Fibroblast of lung (primary cell): ENCODE data around the gene HOXA9. TPM values are rescaled to one million over a fixed set of nuclear protein-coding genes. Genes with fewer than 3 reads are reported as not detected.

Experiments
- DNase-seq, 2 donors: peaks; one replicate each; pipeline versions ENCODE4 v3.0.0 to v3.0.0-alpha.2; 2010; ENCODE audit warnings: low read depth in 2 of 2
- H2AFZ ChIP-seq: 2 replicates; pipeline ENCODE4 v1.5.1; 2012; ENCODE audit warnings: low read length, control low read depth, inconsistent platforms
- H3K27ac ChIP-seq: 2 replicates; pipeline ENCODE4 v1.5.1; 2011; ENCODE audit warnings: low read length, control low read depth; ENCODE audit not compliant: insufficient read depth
- H3K27me3 ChIP-seq: 2 replicates; pipeline ENCODE4 v1.5.1; 2011; ENCODE audit warnings: mild to moderate bottlenecking, low read length; ENCODE audit not compliant: control insufficient read depth, insufficient read depth
- H3K36me3 ChIP-seq: 2 replicates; pipeline ENCODE4 v1.5.1; 2011; ENCODE audit warnings: low read length; ENCODE audit not compliant: control insufficient read depth, insufficient read depth
- H3K4me1 ChIP-seq: 2 replicates; pipeline ENCODE4 v1.5.1; 2011; ENCODE audit warnings: low read length; ENCODE audit not compliant: control insufficient read depth, insufficient read depth; ENCODE audit errors: extremely low read depth
- H3K4me2 ChIP-seq: 2 replicates; pipeline ENCODE4 v1.5.1; 2011; ENCODE audit warnings: low read length, control low read depth; ENCODE audit not compliant: insufficient read depth; ENCODE audit errors: extremely low read depth
- H3K4me3 ChIP-seq, 4 experiments: fragments of 200-600 bp in 1 of 4; sonication (generic) in 1 of 4; replicated peaks in 1 of 4; 2 replicates each; pipeline ENCODE4 v1.5.1; 2011 to 2016; ENCODE audit warnings: low read length in 4 of 4, low read depth in 3 of 4, mild to moderate bottlenecking in 3 of 4, control low read depth in 2 of 4, inconsistent platforms in 1 of 4, mixed read lengths in 1 of 4; ENCODE audit not compliant: insufficient read depth in 1 of 4; ENCODE audit errors: control extremely low read depth in 1 of 4
- H3K79me2 ChIP-seq: 2 replicates; pipeline ENCODE4 v1.5.1; 2012; ENCODE audit warnings: mild to moderate bottlenecking, low read length, inconsistent platforms; ENCODE audit not compliant: control insufficient read depth, insufficient read depth
- H3K9ac ChIP-seq: 2 replicates; pipeline ENCODE4 v1.5.1; 2011; ENCODE audit warnings: mild to moderate bottlenecking, low read length, control low read depth; ENCODE audit not compliant: insufficient read depth
- H3K9me3 ChIP-seq: 2 replicates; pipeline ENCODE4 v1.5.1; 2012; ENCODE audit warnings: low read depth, low read length; ENCODE audit not compliant: control insufficient read depth, insufficient read depth
- H4K20me1 ChIP-seq: 2 replicates; pipeline ENCODE4 v1.5.1; 2011; ENCODE audit warnings: low read length; ENCODE audit not compliant: control insufficient read depth, insufficient read depth; ENCODE audit errors: extremely low read depth
- EZH2 ChIP-seq: IDR thresholded peaks from 2 replicates; pipeline ENCODE4 v1.5.1; 2012; ENCODE audit warnings: low read length, control low read depth, mild to moderate bottlenecking; ENCODE audit errors: missing control alignments
- polyA plus RNA-seq, 2 donors: library from polyadenylated mRNA; depleted of rRNA in 1 of 2; stranded (reverse) in 1 of 2; unstranded in 1 of 2; fragments of >200 nt; gene quantifications; 2 replicates each; pipeline ENCODE4 v1.2.1, GENCODE V29; 2011 to 2012; ENCODE audit warnings: missing spikeins in 1 of 2
- total RNA-seq: library from RNA; depleted of rRNA; stranded (reverse); fragments of >200 nt; gene quantifications from 2 replicates; pipeline ENCODE4 v1.2.1, GENCODE V29; 2014
- TF ChIP-seq, protein P1 (sequence below), 2 donors: IDR thresholded peaks in 1 of 2; conservative IDR thresholded peaks in 1 of 2; 1 replicate in 1 of 2; 2 replicates in 1 of 2; pipeline ENCODE4 v1.5.1; 2011 to 2012; ENCODE audit warnings: low read length in 2 of 2, control low read depth in 1 of 2, inconsistent platforms in 1 of 2, low read depth in 1 of 2, mild to moderate bottlenecking in 1 of 2

The HOXA9 gene
- total and polyA plus RNA-seq, 2 donors (not counting 1 experiment from before 2014, with no cell fraction given), result 0.08 TPM; not detected in 1

DNA sequence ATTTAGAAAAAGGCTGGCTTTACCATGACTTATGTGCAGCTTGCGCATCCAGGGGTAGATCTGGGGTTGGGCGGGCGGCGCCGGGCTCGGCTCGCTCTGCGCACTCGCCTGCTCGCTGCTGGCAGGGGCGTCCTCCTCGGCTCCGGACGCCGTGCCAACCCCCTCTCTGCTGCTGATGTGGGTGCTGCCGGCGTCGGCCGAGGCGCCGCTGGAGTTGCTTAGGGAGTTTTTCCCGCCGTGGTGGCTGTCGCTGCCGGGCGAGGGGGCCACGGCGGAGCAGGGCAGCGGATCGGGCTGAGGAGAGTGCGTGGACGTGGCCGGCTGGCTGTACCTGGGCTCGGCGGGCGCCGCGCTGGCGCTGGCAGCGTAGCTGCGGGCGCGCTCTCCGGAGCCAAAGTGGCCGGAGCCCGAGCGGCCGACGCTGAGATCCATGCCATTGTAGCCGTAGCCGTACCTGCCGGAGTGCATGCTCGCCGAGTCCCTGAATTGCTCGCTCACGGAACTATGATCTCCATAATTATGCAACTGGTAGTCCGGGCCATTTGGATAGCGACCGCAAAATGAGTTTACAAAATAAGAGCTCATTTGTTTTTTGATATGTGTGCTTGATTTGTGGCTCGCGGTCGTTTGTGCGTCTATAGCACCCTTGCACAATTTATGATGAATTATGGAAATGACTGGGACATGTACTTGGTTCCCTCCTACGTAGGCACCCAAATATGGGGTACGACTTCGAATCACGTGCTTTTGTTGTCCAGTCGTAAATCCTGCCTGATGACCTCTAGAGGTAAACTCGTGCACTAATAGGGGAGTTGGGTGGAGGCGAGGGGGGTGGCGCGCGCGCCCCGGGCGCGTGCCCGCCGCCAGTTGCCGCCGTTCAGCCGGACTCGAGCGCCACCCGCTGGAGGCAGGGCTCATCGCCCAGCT is 22.1 kb downstream of the HOXA9 start, which contains the start of gene HOXA5:
Gene HOXA5, minus strand, starts transcription at position 659 of the 927 bp plus-strand sequence. Its CDS starts 74 bp downstream, at position 585.
- TF ChIP-seq, protein P1, sequence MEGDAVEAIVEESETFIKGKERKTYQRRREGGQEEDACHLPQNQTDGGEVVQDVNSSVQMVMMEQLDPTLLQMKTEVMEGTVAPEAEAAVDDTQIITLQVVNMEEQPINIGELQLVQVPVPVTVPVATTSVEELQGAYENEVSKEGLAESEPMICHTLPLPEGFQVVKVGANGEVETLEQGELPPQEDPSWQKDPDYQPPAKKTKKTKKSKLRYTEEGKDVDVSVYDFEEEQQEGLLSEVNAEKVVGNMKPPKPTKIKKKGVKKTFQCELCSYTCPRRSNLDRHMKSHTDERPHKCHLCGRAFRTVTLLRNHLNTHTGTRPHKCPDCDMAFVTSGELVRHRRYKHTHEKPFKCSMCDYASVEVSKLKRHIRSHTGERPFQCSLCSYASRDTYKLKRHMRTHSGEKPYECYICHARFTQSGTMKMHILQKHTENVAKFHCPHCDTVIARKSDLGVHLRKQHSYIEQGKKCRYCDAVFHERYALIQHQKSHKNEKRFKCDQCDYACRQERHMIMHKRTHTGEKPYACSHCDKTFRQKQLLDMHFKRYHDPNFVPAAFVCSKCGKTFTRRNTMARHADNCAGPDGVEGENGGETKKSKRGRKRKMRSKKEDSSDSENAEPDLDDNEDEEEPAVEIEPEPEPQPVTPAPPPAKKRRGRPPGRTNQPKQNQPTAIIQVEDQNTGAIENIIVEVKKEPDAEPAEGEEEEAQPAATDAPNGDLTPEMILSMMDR (conservative IDR thresholded peaks at IDR 0.05 in 1 of 2, IDR thresholded peaks at IDR 0.05 in 1 of 2; ENCODE audit: low read depth in 1 of 2, low read length in 2 of 2), result peak; percentile 70 to 92
- no peak for TF ChIP-seq EZH2
- DNase-seq, result peak; percentile 91 to 100
- Histone ChIP-seq H4K20me1 (no peaks in the 10 kb centered on the region), H3K4me3 (peak within 1 kb of the TSS; percentile 89 to 99 (median 94)), H3K9me3 (no peaks in the 10 kb centered on the region), H3K9ac (peak within 1 kb of the TSS; percentile 98), H3K36me3 (peaks cover 2% of the 10 kb centered on the region), H3K27me3 (no peaks in the 10 kb centered on the region), H2AFZ (peak within 1 kb of the TSS; percentile 2), H3K27ac (peak within 1 kb of the TSS; percentile 98), H3K79me2 (peaks cover 89% of the 10 kb centered on the region), H3K4me1 (peaks cover 21% of the 10 kb centered on the region), H3K4me2 (peak within 1 kb of the TSS; percentile 99)

DNA sequence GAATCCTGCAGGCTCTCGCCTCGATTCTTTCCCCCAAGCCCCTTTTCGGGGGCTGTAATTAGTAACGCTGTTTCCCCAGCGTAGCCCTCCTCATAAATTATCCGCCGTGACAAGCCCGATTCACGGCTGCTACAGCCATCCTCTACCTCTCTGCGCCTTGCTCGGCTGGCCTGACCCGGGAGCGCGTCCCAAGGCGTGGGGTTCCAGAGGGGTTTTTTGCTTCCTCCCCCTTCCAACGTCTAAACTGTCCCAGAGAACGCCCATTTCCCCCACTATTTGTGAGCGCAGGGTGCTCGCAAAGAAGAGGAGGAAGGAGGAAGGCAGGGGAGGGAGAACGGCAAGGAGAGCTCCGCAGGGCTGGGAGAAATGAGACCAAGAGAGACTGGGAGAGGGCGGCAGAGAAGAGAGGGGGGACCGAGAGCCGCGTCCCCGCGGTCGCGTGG is 22.7 kb downstream of the HOXA9 start:
- peak overlapping the region; percentile 98 for H3K9ac ChIP-seq
- H3K27me3 ChIP-seq, result no peaks in the 10 kb centered on the region
- no peak for DNase-seq
- peaks cover 18% of the 10 kb centered on the region for H3K4me1 ChIP-seq
- no peaks in the 10 kb centered on the region for H4K20me1 ChIP-seq
- H3K4me3 ChIP-seq, result peak overlapping the region; percentile 89 to 99 (median 94)
- peak overlapping the region; percentile 98 for H3K27ac ChIP-seq
- H3K79me2 ChIP-seq, result peaks cover 89% of the 10 kb centered on the region
- H3K36me3 ChIP-seq, result peaks cover 2% of the 10 kb centered on the region
- TF ChIP-seq, protein P1 (conservative IDR thresholded peaks at IDR 0.05 in 1 of 2, IDR thresholded peaks at IDR 0.05 in 1 of 2; ENCODE audit: low read depth in 1 of 2, low read length in 2 of 2), result no peak
- no peak for TF ChIP-seq EZH2
- H2AFZ ChIP-seq, result no peak overlapping the region
- H3K4me2 ChIP-seq, result peak overlapping the region; percentile 99
- H3K9me3 ChIP-seq, result no peaks in the 10 kb centered on the region

DNA sequence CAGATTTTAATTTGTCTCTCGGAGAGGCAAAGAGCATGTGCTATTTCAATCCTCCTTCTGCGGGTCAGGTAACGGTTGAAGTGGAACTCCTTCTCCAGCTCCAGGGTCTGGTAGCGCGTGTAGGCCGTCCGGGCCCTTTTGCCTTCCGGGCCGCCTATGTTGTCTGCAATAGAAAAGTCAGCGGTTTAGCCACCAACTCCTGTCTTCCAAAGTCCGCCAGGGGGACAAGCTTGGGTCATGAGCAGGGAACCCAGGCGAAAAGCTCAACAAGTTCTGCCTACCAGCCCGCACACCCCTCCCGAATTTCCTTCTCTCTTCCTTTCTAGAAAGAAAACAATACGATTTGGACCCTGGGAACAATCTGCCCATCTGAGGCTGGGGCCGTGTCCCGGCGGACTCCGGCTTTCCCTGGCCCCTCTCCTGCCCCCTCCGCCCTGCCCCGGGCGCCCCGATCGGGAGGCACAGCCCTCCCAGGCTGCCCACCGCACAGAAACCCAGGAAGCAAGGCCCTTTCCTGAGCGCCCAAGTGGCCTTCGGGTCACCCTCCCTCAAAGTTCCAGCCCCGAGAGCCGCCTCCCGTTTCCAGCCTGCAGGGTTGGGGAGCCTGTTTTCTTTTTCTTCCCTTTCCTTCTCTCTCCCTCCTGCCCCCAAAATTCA is 23.3 kb downstream of the HOXA9 start:
- Histone ChIP-seq H3K27me3 (no peaks in the 10 kb centered on the region), H3K4me1 (peaks cover 15% of the 10 kb centered on the region), H3K4me2 (peak overlapping the region; percentile 99), H3K27ac (peak overlapping the region; percentile 98), H3K36me3 (peaks cover 2% of the 10 kb centered on the region), H3K79me2 (peaks cover 88% of the 10 kb centered on the region), H3K4me3 (peak overlapping the region; percentile 89 to 99 (median 94)), H3K9me3 (no peaks in the 10 kb centered on the region), H2AFZ (no peak overlapping the region), H3K9ac (peak overlapping the region; percentile 98), H4K20me1 (no peaks in the 10 kb centered on the region)
- TF ChIP-seq EZH2, result no peak
- TF ChIP-seq, protein P1 (conservative IDR thresholded peaks at IDR 0.05 in 1 of 2, IDR thresholded peaks at IDR 0.05 in 1 of 2; ENCODE audit: low read depth in 1 of 2, low read length in 2 of 2), result no peak
- DNase-seq, result peak; percentile 23 to 71
